Measurements from ENCODE around the gene WDR90.

GRCh38 chr16:630815-631405, 18.3 kb upstream of the WDR90 start, which contains the start of gene WFIKKN1:
- no peak for TF ChIP-seq POLR2A (IDR thresholded peaks at IDR 0.05; ENCODE audit: extremely low read depth, insufficient read length)
- no peak for TF ChIP-seq CTCF (IDR thresholded peaks at IDR 0.05; ENCODE audit: low read depth, low read length)
- TF ChIP-seq MYC (IDR thresholded peaks at IDR 0.05; ENCODE audit: low read depth, low read length), result no peak

Measured in NB4 (cell line).